HCT116 (cell line): ENCODE data around the gene GAL3ST2.

ENCODE experiments used
- ATF3 ChIP-seq: IDR thresholded peaks from 2 replicates; pipeline ENCODE4 v1.6.1; 2012
- CTCF ChIP-seq, 3 experiments: fragments of 200-600 bp in 1 of 3; sonication (generic) in 1 of 3; IDR thresholded peaks in 2 of 3; conservative IDR thresholded peaks in 1 of 3; 2 replicates each; pipeline ENCODE4 v1.5.1; 2012 to 2017; ENCODE audit warnings: low read depth in 2 of 3, low read length in 2 of 3, antibody characterized with exemption in 1 of 3, borderline replicate concordance in 1 of 3, control low read depth in 1 of 3, mild to moderate bottlenecking in 1 of 3, mixed read lengths in 1 of 3, mixed run types in 1 of 3, moderate library complexity in 1 of 3; ENCODE audit not compliant: insufficient read depth in 1 of 3
- EZH2phosphoT487 ChIP-seq: fragments of 200-600 bp; IDR thresholded peaks from 2 replicates; pipeline ENCODE4 v1.6.1; 2018; ENCODE audit warnings: antibody characterized with exemption, borderline replicate concordance
- FOSL1 ChIP-seq: IDR thresholded peaks from 2 replicates; pipeline ENCODE4 v1.6.1; 2012; ENCODE audit warnings: low read depth
- JUND ChIP-seq: IDR thresholded peaks from 2 replicates; pipeline ENCODE4 v1.6.1; 2012
- POLR2A ChIP-seq: IDR thresholded peaks from 2 replicates; pipeline ENCODE4 v1.7.0; 2011; ENCODE audit warnings: borderline replicate concordance; ENCODE audit not compliant: insufficient read depth, insufficient read length; ENCODE audit errors: extremely low read depth
- POLR2AphosphoS5 ChIP-seq: IDR thresholded peaks from 2 replicates; pipeline ENCODE4 v1.6.1; 2011; ENCODE audit warnings: mild to moderate bottlenecking, low read depth, low read length, moderate library complexity
- RAD21 ChIP-seq: IDR thresholded peaks from 2 replicates; pipeline ENCODE4 v1.6.1; 2012; ENCODE audit warnings: low read depth, mild to moderate bottlenecking
- SIN3A ChIP-seq: IDR thresholded peaks from 2 replicates; pipeline ENCODE4 v1.6.1; 2012; ENCODE audit warnings: low read depth
- SP1 ChIP-seq: IDR thresholded peaks from 2 replicates; pipeline ENCODE4 v1.6.1; 2012; ENCODE audit warnings: low read depth
- ZFX ChIP-seq: fragments of 450-650 bp; IDR thresholded peaks from 2 replicates; pipeline ENCODE4 v1.6.1; 2017

- TF ChIP-seq CTCF (IDR thresholded peaks at IDR 0.05 in 2 of 3, conservative IDR thresholded peaks at IDR 0.05 in 1 of 3; ENCODE audit: borderline replicate concordance in 1 of 3, insufficient read depth in 1 of 3, low read depth in 2 of 3, low read length in 2 of 3) (no peak), POLR2A (no peak), ZFX (no peak), SP1 (no peak), EZH2phosphoT487 (no peak), FOSL1 (no peak), SIN3A (no peak), POLR2AphosphoS5 (no peak), JUND (no peak), RAD21 (no peak), ATF3 (no peak)
These were observed 26.4 kb upstream of the GAL3ST2 start for GRCh38 chr2:241750076-241750840.
